ENCODE data around the gene NUDT15. TPM values are rescaled to one million over a fixed set of nuclear protein-coding genes. Genes with fewer than 3 reads are reported as not detected.
A peak's percentile ranks its signal among the peaks of the same experiment; 100 is the strongest.

Gene NUDT15
- polyA plus RNA-seq (23.0 and 23.4 TPM in 2 replicates), polyA minus RNA-seq (10.2 and 10.3 TPM in 2 replicates)

DNA sequence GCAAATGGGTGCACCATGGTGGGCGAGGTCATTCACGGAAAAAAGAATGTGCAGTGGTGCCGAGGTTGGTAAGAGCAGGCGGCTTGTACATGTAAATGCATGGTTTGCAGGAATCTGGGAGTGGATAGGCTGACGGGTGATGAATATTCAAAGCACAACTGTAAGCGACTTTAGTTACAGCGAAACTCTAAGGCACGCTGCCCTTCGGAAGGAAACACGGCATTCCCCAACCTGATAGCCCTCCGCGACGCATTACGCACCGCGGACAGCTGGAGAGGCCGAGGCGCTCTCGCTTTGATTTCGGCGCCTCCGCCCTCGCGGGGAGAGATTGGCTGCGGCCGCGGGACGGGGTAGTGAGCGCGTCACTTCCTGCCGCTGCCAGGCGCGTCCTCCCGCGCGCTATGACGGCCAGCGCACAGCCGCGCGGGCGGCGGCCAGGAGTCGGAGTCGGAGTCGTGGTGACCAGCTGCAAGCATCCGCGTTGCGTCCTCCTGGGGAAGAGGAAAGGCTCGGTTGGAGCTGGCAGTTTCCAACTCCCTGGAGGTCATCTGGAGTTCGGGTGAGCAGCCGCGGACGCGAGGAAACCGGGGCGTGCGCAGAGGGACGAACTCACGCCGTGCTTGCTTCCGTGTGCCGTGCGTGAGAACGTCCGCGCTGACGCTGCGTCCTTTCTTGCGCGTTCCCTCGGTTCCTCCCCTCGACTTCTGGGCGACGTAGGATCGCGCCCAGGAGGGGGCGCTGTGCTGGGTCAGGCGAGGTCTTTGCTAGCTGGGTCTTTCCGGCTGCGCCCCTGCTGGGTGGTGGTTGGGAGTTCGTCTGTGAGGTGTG lies at the start of gene NUDT15:
Gene NUDT15 (plus strand): TSS at position 381 of the 828 bp plus-strand sequence. CDS start 21 bp downstream, at position 402.
- H3F3A ChIP-seq (ENCODE audit: insufficient read depth, low read length, poor library complexity, severe bottlenecking), result peaks cover 3% of the 10 kb centered on the region
- H3K79me2 ChIP-seq (replicated peaks; ENCODE audit: insufficient read depth, low read length), result peaks cover 5% of the 10 kb centered on the region
- no peaks in the 10 kb centered on the region for H3K36me3 ChIP-seq (ENCODE audit: insufficient read depth, low read length)
- H3K9ac ChIP-seq (ENCODE audit: low read length), result peak within 1 kb of the TSS; percentile 83
- H3K4me3 ChIP-seq (ENCODE audit: low read length), result peak within 1 kb of the TSS; percentile 80
- peak within 1 kb of the TSS; percentile 98 for H3K4me2 ChIP-seq (ENCODE audit: low read length)
- no peaks in the 10 kb centered on the region for H3K9me3 ChIP-seq (ENCODE audit: low read length)
- TF ChIP-seq TAF1 (IDR thresholded peaks at IDR 0.05; ENCODE audit: low read depth) (peak; percentile 83), SMC3 (conservative IDR thresholded peaks at IDR 0.05; ENCODE audit: poor library complexity) (peak; percentile 88), RAD21 (conservative IDR thresholded peaks at IDR 0.05) (peak; percentile 74), MXI1 (conservative IDR thresholded peaks at IDR 0.05; ENCODE audit: poor library complexity, severe bottlenecking) (peak; percentile 100), POLR2AphosphoS5 (IDR thresholded peaks at IDR 0.05) (peak; percentile 84), EP300 (conservative IDR thresholded peaks at IDR 0.05; ENCODE audit: poor library complexity, severe bottlenecking) (peak; percentile 85), EZH2 (IDR thresholded peaks at IDR 0.05; ENCODE audit: borderline replicate concordance, insufficient read depth, low read length, poor library complexity, severe bottlenecking) (no peak)
- TF ChIP-seq, protein P1, sequence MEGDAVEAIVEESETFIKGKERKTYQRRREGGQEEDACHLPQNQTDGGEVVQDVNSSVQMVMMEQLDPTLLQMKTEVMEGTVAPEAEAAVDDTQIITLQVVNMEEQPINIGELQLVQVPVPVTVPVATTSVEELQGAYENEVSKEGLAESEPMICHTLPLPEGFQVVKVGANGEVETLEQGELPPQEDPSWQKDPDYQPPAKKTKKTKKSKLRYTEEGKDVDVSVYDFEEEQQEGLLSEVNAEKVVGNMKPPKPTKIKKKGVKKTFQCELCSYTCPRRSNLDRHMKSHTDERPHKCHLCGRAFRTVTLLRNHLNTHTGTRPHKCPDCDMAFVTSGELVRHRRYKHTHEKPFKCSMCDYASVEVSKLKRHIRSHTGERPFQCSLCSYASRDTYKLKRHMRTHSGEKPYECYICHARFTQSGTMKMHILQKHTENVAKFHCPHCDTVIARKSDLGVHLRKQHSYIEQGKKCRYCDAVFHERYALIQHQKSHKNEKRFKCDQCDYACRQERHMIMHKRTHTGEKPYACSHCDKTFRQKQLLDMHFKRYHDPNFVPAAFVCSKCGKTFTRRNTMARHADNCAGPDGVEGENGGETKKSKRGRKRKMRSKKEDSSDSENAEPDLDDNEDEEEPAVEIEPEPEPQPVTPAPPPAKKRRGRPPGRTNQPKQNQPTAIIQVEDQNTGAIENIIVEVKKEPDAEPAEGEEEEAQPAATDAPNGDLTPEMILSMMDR (IDR thresholded peaks at IDR 0.05; ENCODE audit: poor library complexity, severe bottlenecking), result peak; percentile 100
- TF ChIP-seq, protein P2, sequence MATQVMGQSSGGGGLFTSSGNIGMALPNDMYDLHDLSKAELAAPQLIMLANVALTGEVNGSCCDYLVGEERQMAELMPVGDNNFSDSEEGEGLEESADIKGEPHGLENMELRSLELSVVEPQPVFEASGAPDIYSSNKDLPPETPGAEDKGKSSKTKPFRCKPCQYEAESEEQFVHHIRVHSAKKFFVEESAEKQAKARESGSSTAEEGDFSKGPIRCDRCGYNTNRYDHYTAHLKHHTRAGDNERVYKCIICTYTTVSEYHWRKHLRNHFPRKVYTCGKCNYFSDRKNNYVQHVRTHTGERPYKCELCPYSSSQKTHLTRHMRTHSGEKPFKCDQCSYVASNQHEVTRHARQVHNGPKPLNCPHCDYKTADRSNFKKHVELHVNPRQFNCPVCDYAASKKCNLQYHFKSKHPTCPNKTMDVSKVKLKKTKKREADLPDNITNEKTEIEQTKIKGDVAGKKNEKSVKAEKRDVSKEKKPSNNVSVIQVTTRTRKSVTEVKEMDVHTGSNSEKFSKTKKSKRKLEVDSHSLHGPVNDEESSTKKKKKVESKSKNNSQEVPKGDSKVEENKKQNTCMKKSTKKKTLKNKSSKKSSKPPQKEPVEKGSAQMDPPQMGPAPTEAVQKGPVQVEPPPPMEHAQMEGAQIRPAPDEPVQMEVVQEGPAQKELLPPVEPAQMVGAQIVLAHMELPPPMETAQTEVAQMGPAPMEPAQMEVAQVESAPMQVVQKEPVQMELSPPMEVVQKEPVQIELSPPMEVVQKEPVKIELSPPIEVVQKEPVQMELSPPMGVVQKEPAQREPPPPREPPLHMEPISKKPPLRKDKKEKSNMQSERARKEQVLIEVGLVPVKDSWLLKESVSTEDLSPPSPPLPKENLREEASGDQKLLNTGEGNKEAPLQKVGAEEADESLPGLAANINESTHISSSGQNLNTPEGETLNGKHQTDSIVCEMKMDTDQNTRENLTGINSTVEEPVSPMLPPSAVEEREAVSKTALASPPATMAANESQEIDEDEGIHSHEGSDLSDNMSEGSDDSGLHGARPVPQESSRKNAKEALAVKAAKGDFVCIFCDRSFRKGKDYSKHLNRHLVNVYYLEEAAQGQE (IDR thresholded peaks at IDR 0.05; ENCODE audit: borderline replicate concordance), result no peak
- no peaks in the 10 kb centered on the region for H4K20me1 ChIP-seq (ENCODE audit: insufficient read depth)
- H3K27me3 ChIP-seq (ENCODE audit: insufficient read depth, low read depth, low read length), result no peaks in the 10 kb centered on the region
- H3K9me2 ChIP-seq (ENCODE audit: insufficient read depth, low read length), result no peaks in the 10 kb centered on the region
- H2AFZ ChIP-seq (ENCODE audit: low read depth, low read length), result peak within 1 kb of the TSS; percentile 62
- H3K27ac ChIP-seq (ENCODE audit: low read length), result peak within 1 kb of the TSS; percentile 94

DNA sequence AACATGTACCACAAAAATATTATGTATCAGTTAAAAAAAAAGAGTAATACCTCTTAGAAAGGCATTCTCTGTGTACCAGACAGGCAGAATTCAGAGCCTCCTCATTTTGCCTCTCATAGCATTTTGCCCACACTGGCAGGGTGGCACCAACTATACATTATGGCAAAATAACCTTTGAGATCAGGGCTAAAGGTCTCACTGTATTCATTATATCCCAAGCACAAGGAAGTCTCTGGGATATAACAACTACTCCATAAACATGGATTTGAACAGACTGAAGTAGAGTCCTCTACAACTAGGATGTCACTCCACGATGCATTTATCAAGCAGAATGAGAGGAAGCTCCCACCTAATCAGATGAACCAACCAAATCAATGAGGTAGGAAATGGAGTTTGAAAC lies 47.1 kb upstream of the NUDT15 start:
- Histone ChIP-seq H3K9me2 (ENCODE audit: insufficient read depth, low read length) (no peaks in the 10 kb centered on the region), H3K9ac (ENCODE audit: low read length) (no peak overlapping the region), H3K36me3 (ENCODE audit: insufficient read depth, low read length) (peaks cover 7% of the 10 kb centered on the region), H3K27me3 (ENCODE audit: insufficient read depth, low read depth, low read length) (no peaks in the 10 kb centered on the region), H2AFZ (ENCODE audit: low read depth, low read length) (no peak overlapping the region), H4K20me1 (ENCODE audit: insufficient read depth) (no peaks in the 10 kb centered on the region), H3K4me3 (ENCODE audit: low read length) (no peak overlapping the region), H3K27ac (ENCODE audit: low read length) (no peak overlapping the region), H3F3A (ENCODE audit: insufficient read depth, low read length, poor library complexity, severe bottlenecking) (no peaks in the 10 kb centered on the region), H3K79me2 (replicated peaks; ENCODE audit: insufficient read depth, low read length) (peaks cover 14% of the 10 kb centered on the region), H3K9me3 (ENCODE audit: low read length) (no peaks in the 10 kb centered on the region), H3K4me2 (ENCODE audit: low read length) (no peak overlapping the region)
- TF ChIP-seq, protein P1 (IDR thresholded peaks at IDR 0.05; ENCODE audit: poor library complexity, severe bottlenecking), result no peak
- TF ChIP-seq SMC3 (conservative IDR thresholded peaks at IDR 0.05; ENCODE audit: poor library complexity) (no peak), EP300 (conservative IDR thresholded peaks at IDR 0.05; ENCODE audit: poor library complexity, severe bottlenecking) (no peak), POLR2AphosphoS5 (IDR thresholded peaks at IDR 0.05) (no peak), TAF1 (IDR thresholded peaks at IDR 0.05; ENCODE audit: low read depth) (no peak), EZH2 (IDR thresholded peaks at IDR 0.05; ENCODE audit: borderline replicate concordance, insufficient read depth, low read length, poor library complexity, severe bottlenecking) (no peak), RAD21 (conservative IDR thresholded peaks at IDR 0.05) (no peak), MXI1 (conservative IDR thresholded peaks at IDR 0.05; ENCODE audit: poor library complexity, severe bottlenecking) (no peak)
- TF ChIP-seq, protein P2 (IDR thresholded peaks at IDR 0.05; ENCODE audit: borderline replicate concordance), result no peak
